HG03558 (cell line): Measurements from ENCODE around the gene PPP1R1C.

ENCODE experiments used
- ATAC-seq: cut with Tn5 transposase; IDR thresholded peaks from one replicate; pipeline ENCODE4 v1.9.1; 2021; ENCODE audit warnings: moderate number of reproducible peaks; ENCODE audit not compliant: unreplicated experiment; ENCODE audit errors: extremely low read depth

Gene PPP1R1C

DNA sequence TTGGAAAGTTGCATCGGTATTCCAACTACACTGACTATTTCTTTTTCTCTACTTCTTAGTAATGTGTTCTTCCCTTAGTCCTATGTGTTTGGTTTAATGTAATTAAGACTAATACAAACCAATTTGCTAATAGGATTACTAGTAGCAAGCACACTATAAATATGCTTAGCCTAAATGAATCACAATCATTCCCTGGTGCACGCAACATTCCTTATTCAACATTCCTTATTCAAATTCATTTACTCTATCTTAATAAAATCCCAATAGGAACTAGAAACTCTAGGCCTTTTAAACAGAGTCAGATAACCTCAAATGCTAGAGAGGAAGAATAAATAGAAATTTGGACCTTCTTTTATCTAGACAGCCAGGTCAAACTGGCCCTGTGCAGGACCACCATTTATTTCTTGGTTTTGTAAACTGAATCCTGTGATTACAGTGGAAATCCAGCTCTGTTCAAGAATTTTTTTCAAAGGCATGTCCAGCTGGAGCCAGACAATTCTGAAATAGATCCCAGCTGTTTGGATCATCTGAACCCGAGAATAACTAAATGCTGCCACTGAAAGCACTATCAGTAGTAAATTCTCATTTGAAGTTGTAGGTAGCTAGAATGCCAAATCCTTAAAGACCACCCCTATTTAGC is 103.1 kb downstream of the PPP1R1C start:
- no peak for ATAC-seq

DNA sequence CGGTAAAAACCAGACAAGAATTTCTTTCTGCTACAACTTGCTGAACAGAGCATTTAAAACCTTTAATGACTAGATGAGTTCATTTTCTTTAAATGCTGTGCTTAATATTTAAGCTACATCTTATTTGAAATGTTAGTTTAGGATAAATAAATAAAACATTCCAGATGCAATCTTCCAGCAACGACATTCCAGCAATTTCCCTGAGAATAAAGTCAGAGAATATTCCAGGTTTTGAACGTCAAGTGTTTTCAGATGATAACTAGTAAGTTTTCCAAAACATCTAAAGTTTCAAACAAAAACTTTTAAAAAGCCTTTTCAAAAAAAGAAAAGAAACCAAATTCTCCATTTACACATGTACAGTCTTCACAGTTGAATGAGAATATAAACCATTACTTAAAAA is 104.8 kb downstream of the PPP1R1C start:
- no peak for ATAC-seq

DNA sequence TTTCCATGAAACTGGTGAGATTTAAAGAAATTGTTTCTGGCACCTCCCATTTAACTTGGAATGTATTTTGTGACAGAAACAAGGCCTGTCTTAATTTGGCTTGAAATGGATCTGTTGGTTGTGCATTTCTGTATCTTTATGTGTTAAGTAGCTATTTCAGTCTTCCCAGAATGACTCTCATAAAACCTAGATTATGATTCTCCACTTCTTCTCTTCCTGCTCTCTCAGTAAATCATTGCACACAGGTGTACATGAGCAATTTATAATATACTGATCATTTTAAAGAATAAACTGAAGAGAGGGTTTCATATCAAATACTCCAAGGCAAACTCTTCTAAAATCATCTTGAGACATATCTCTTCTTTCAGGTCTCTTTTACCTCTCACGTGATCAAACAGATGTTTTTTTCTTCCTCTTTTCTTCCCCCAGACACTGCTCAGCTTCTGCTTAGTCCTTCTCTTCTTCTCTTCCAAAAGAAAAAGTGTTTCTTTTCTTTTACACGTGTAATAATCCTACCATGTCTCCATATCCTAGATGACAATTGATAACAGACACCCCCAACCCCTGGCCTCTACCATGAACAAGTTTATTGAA is 112.0 kb downstream of the PPP1R1C start:
- ATAC-seq: no peak

DNA sequence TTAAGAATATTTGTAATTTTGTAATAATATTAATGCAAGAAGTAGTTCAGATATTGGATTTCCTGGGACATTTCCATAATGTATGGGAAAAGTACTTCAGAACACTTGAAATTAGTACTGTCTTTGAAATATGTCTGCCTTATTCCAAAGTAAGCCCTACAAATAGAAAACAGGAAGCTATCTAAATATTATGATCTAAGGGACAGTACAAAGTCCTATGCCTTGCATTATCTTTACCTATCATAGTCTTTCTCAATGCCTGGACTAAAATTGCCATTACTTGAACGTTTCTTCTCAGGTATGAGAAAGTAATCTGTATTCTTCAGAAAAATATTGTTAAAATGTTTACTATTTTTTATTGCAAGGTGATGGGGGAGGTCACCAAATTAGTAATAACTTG is 113.0 kb downstream of the PPP1R1C start:
- no peak for ATAC-seq

DNA sequence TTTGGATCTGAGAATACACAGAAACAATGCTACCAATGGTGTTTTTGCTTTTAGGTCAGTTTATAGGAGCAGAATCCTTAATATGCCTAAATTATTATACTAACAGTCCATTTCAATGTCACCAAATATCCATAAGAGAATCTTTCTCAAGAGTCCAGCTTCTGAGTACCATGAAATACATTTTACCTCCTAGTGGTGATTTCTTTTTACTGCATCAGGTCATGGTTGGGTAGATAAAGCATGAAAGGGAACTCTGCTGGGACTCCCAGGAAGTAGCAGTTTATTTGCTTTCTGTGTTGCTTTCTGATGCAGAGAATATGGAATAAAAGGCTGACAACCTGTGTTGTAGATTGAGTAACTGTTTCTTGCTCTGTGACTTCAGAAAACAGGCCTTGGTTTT is 115.6 kb downstream of the PPP1R1C start:
- ATAC-seq: no peak

DNA sequence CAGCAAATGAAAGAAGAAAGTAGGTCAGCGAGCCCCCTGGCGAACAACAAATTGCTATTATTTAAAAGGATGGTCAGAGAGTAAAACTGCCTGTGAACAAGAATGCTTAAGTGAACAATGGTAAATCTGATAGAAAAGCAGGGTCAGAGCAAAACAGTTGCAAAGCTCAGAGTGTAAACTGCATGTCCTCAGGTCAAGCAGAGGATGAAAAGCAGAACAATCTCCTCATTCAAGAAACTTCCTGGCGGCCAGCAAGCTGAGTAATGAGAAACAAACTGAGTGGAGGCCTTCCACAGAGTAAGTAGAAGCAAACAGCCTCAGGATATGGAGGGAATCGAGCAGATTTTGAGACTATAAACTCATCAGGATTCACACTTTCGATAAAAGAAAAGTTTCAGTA is 117.9 kb downstream of the PPP1R1C start:
- no peak for ATAC-seq

DNA sequence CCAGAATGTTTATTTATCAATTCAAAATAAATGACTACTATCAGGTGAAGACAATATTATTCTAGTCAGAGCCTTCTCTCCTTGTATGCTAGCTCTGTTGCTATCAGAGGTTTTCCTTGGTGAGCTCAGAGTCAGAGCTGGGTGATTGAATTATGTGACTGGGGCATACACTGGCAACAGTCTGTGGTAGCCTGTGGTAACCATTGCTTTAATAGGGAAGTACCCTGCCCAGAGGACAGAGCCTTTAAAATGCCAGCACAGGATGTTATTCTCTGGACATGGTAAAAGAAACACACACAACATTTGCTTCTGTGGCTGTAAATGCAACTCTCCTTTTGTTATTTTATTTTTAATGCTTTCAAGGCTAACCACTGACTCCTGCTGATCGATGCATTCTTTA is 124.7 kb downstream of the PPP1R1C start:
- no peak for ATAC-seq

DNA sequence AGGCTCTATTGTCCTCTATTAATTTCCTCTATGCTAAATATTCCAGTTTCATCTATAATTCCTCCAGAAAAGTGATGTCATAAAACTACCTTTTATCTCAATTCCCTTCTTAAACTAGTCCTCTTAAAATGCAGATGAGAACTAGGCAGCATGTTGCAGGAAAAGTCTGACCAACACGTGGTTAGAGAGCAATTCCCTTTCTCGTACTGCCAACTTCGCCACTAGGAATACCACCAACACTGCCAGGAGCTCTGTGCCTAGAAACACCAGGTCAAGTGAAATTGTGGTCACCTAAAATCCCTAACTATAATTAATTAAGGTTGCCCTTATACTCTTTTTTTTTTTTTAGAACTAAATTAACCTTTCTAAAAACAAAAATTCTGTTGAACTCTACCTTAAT is 127.7 kb downstream of the PPP1R1C start:
- ATAC-seq: no peak

DNA sequence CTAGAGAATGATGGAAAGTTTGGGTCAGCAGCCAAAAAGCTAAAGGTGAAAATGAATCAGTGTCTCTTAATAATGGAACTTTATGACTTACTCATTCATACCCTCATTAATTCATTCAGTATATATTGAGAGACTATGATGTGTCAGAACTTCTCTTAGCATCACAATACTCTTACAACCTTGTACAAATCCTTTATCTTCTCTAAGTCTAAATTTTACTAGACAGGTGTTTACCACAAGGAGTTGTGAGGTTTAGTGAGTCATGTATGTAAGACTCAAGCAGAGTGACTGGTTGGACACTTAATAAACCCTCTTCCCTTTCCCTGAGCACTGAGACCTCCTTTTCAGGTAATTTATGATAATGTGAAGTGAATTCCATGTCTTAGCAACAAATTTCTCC is 129.6 kb downstream of the PPP1R1C start:
- no peak for ATAC-seq

DNA sequence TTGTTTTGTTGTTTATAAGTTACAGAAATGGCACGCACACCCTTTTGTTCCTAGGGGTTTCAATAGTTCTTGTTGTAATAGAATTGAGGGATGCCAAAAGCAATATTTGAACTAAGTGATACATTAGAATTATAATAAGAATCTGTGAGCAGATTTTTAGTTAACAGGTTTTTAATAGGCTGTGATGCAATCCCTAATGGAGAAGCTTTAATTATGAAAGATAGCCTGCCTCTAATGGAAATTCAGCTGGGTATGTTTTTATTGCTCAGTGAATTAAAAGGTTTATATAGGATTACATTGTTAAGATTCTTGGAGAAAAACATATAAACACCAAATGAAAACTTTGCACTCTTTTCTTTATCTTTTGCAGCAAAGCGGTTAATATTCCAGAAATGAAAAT is 131.1 kb downstream of the PPP1R1C start:
- no peak for ATAC-seq

DNA sequence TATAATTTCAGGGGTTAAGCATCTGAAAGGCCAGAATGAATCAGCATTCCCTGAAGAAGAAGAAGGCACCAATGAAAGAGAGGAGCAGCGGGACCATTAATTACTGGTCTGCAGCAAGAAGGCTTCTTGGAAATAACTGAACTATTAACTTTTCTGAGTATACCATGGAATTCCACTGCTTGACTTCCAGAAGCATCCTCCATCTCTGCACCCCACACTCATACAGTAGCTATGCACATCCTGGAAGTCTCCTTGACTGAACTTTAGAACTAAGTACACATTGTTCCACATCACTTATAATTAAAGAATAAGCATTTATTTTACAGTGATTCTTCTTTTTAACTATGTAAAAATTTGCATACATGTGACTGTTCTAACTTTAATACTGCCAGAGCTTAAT is 131.5 kb downstream of the PPP1R1C start:
- ATAC-seq: no peak

DNA sequence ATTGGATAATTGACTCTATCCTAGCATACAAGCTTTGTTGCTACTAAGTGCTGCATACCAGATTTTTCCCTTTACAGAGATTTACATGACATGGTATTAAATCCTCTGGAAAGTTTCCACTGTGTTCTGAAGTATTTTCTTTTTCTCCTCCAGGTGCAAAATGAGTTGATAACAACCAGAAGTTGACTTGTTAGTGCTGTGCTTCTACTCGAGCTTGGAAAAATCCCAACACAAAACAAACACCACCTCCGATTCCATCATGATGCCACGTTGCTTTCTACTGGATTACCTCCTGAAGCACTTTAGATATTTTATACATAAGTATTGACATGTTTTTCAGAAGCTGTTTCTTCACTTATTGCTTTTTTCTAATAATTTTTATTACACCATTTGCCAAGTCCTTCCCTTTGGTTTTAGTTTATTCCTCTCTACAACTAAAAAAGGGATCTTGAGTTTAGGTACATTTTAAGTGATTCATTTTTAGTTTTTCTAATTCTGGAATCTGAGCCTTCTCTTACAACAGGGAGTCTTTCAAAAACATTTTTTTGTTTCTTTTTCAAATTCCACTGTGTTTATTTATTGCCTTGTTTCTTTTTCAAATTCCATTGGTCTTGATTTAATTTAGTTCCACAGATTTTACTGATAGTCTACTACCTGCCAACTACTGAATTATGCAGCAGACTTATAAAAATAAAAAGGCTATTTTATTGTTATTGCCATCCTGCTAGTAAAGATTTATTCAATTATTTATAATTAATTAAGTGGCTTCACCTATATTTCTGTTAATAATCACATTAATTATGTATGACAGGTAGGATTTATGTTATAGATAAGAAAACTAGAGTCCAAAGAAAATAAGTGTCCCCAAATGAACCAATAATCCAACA is 143.4 kb downstream of the PPP1R1C start:
- ATAC-seq: no peak

DNA sequence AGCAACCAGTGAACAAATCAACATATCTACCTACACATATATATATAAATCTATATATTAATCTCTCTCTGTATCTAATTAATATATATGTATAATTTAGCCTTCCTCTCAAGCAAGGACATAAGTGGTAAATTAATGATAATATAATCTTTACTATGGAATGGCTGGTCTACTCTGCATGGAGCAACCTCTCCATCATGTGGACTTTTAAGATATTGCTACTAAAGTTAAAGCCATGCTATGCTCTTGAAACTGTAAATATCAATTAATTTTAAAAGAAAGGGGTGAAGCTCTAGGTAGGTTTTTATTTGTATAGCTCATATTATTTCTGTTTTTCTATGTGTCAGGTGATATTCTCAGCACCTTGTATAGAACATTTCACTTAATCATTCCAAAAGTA is 147.0 kb downstream of the PPP1R1C start:
- ATAC-seq: no peak

DNA sequence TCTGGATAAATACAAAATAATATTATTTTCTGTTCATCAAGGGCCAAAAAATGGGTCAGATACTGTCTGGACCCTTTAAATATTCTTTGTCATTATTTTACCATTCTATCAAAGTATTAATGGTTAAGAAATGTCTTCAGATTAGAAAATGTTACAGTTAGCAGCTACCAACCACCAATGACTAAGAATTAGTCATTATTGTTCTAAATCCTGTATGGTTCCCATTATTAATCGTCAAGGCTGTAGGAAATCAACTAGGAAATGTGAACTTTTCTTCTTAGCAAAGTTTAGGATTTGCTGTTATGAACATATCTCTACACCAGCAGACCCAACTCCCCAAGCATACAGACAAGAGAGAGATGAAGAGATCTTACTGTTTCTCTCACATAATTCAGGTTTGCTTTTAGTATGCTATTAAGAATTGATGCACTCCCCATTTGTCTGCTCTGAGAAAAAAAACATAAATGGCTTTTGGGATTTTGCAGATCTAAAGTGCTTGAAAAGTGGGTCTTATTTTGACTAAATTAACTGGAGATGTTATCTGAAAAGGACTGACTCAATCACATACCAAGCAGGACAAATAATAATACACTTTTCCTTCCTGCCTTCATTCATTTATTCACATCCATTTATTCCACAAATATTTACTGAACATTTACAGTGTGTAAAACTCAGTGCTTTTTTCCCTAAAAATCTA is 147.7 kb downstream of the PPP1R1C start:
- no peak for ATAC-seq

DNA sequence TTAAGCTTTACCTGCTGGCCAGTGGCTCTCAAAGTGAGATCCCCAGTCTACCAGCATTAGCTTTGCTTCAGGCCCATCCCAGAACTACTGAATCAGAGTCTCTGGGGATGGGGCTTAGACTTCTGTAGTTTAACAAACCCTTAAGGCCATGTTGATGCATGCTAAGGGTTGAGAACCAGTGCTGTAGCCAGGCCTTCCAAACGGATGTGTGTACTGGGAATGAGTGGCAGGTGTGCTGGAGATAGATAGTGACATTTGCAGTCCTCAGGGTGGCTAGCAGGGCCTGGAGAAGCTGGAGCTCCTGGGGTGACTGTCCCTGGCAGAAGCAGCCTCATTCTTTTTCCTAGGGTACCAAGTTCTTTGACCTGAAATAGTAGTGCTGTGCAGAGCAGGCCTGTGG is 148.5 kb downstream of the PPP1R1C start:
- no peak for ATAC-seq

DNA sequence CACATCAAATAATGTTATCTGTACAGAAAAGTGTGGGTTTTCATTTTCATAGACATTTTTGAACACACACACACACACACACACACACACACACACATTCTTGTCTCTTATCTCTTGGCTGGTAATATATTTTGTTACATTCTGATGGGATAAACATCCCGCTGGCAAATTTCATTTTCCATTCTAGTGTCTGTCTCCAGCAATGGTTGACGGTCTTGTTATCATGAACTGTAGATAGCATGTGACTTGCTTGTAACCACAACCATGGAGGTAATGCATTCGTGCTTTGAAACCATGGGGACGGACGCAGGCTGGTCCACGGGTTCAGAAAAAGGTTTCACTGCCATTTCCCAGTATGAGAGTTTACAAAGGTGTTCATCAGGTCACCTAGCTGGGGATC is 156.4 kb downstream of the PPP1R1C start:
- no peak for ATAC-seq

DNA sequence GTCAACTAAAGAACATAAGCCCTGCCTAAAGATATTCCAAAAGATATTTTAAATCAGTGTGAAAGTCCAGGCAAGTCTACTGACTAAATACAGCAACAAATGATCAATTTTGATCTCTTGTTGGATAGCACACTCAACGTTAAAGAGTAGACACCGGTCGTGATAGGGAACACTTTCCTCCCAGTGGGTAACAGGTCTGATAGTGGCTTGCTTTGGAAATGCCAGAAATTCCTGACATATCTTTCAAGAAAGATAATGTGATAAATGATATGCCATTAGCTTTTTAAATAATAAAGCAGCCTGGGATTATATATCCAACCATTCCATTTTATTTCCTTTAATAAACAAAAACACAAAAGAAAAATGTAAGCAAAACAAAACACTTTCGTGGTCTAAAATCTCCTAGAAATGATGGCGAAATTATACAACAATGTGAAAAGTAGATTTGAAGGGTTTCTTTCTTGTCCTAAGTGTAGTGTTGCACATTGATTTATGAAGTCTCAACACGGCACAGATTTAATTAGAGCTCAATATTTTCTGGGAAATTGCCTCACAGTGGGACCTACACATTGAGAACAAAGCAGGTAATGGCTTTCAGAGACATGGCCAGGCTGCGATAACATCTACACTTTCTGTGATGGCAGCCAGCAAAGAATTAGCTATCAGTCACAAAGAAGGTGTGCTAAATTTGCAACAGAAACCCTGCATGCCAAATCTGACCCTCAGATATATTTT is 158.6 kb downstream of the PPP1R1C start:
- ATAC-seq: no peak

DNA sequence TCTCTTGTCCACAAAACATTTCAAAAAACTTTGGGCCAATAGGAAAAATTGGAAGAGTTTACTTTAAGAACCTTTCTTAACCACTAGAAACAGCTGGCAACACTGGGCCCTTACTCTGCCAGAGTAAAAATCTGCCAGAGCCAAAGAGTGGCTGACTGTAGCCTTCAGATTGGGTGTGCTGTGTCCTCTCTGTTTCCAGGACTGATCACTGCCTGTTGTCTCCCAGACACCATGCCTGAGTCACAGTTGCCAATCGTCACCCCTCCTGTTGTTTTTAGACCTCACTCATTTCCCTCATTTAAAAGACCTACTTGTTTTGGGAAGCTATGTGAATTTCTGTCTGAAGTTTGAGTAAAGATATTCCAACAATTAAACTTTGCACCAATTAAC is 159.1 kb downstream of the PPP1R1C start:
- no peak for ATAC-seq

DNA sequence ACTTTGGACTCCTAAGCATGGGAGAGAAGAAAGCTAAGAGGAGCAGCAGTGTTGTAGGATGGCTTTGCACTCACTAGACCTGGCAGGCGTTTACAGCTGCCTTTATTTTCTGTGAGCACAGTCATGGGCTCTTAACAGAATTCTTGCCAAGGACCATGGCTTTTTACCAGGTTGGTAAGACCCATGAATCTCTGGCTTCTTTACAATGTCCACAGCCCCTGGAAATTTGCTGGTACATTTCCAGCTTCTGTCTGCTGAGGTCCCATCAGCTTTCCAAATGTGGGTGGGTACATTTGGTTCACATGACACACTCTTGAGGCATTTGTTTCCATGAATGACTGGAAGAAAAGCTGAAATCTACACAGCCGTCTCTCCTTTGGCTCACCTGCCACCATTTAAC is 162.7 kb downstream of the PPP1R1C start:
- ATAC-seq: no peak

DNA sequence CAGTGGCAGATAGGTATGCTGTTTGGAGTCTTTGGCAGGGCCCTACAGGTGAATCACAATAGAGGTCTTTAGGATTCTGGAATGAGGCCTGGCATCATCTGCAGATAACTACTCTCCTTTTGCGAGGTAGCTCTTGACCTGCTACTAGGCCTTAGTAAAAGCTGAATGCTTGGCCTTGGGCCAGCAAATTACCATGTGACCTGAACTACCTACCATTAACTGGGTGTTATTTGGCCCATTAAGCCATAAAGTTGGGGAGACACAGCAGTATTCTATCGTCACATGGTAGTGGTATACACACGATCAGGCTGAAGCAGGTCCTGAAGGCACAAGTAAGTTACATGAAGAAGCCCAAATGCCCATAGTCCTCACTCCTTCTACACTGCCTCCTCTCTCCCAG is 178.2 kb downstream of the PPP1R1C start:
- no peak for ATAC-seq
